HG03432 (cell line): ENCODE data around the gene WDR19.

ENCODE experiments used
- ATAC-seq: cut with Tn5 transposase; IDR thresholded peaks from one replicate; pipeline ENCODE4 v1.9.1; 2021; ENCODE audit warnings: mild to moderate bottlenecking, moderate library complexity; ENCODE audit not compliant: unreplicated experiment

Gene WDR19

GRCh38 chr4:39295784-39296183 is 113.5 kb downstream of the WDR19 start:
- no peak for ATAC-seq

- ATAC-seq: no peak
Measured at GRCh38 chr4:39302901-39303300, 120.6 kb downstream of the WDR19 start.

- no peak for ATAC-seq
Measured at GRCh38 chr4:39303871-39304270, 121.5 kb downstream of the WDR19 start.

GRCh38 chr4:39304651-39305050 is 122.3 kb downstream of the WDR19 start:
- ATAC-seq: no peak

GRCh38 chr4:39305912-39306677 is 123.8 kb downstream of the WDR19 start:
- ATAC-seq: no peak

- ATAC-seq: no peak
Measured at GRCh38 chr4:39308611-39309010, 126.3 kb downstream of the WDR19 start.

GRCh38 chr4:39312816-39313215 is 130.5 kb downstream of the WDR19 start:
- no peak for ATAC-seq

GRCh38 chr4:39319676-39320075 is 137.3 kb downstream of the WDR19 start:
- ATAC-seq: no peak

GRCh38 chr4:39320381-39321115 is 138.2 kb downstream of the WDR19 start:
- ATAC-seq: no peak

- ATAC-seq: no peak
Measured at GRCh38 chr4:39323821-39324220, 141.5 kb downstream of the WDR19 start.

GRCh38 chr4:39324446-39324845 is 142.1 kb downstream of the WDR19 start:
- no peak for ATAC-seq

- ATAC-seq: no peak
Measured at GRCh38 chr4:39324897-39325613, 142.7 kb downstream of the WDR19 start.

- ATAC-seq: no peak
Measured at GRCh38 chr4:39326468-39326977, 144.2 kb downstream of the WDR19 start.

GRCh38 chr4:39330353-39330752 is 148.0 kb downstream of the WDR19 start:
- ATAC-seq: no peak

- ATAC-seq: no peak
Measured at GRCh38 chr4:39331191-39331590, 148.9 kb downstream of the WDR19 start.
